HG02571 (cell line): ENCODE data around the gene MAST4.
A peak's percentile ranks its signal among the peaks of the same experiment; 100 is the strongest.

ENCODE experiments used
- ATAC-seq: cut with Tn5 transposase; IDR thresholded peaks from one replicate; pipeline ENCODE4 v1.9.1; 2021; ENCODE audit warnings: mild to moderate bottlenecking, moderate library complexity; ENCODE audit not compliant: unreplicated experiment

Gene MAST4

GRCh38 chr5:66985417-66985816 is 389.2 kb downstream of the MAST4 start:
- no peak for ATAC-seq

- no peak for ATAC-seq
Observed at GRCh38 chr5:66986009-66986408, 389.8 kb downstream of the MAST4 start.

GRCh38 chr5:66986534-66986933 is 390.3 kb downstream of the MAST4 start:
- no peak for ATAC-seq

GRCh38 chr5:66987126-66987525 is 390.9 kb downstream of the MAST4 start:
- ATAC-seq, result no peak

- no peak for ATAC-seq
Observed at GRCh38 chr5:66987540-66987939, 391.3 kb downstream of the MAST4 start.

- no peak for ATAC-seq
Observed at GRCh38 chr5:66987949-66988838, 392.0 kb downstream of the MAST4 start.

GRCh38 chr5:66989286-66989685 is 393.1 kb downstream of the MAST4 start:
- ATAC-seq, result no peak

GRCh38 chr5:66989781-66990180 is 393.6 kb downstream of the MAST4 start:
- no peak for ATAC-seq

- ATAC-seq, result no peak
Observed at GRCh38 chr5:66991746-66992145, 395.6 kb downstream of the MAST4 start.

- ATAC-seq, result no peak
Observed at GRCh38 chr5:66992547-66992946, 396.4 kb downstream of the MAST4 start.

GRCh38 chr5:66993448-66993847 is 397.3 kb downstream of the MAST4 start:
- ATAC-seq, result no peak

GRCh38 chr5:66993882-66994281 is 397.7 kb downstream of the MAST4 start:
- ATAC-seq, result no peak

GRCh38 chr5:66994790-66995189 is 398.6 kb downstream of the MAST4 start:
- no peak for ATAC-seq

- ATAC-seq, result no peak
Observed at GRCh38 chr5:67000794-67001475, 404.7 kb downstream of the MAST4 start.

GRCh38 chr5:67002832-67003684 is 406.9 kb downstream of the MAST4 start:
- ATAC-seq, result no peak

GRCh38 chr5:67003685-67003934 is 407.4 kb downstream of the MAST4 start:
- no peak for ATAC-seq

GRCh38 chr5:67003935-67004729 is 407.9 kb downstream of the MAST4 start:
- peak; percentile 72 for ATAC-seq

- ATAC-seq, result no peak
Observed at GRCh38 chr5:67004730-67005350, 408.6 kb downstream of the MAST4 start.

GRCh38 chr5:67005737-67006499 is 409.7 kb downstream of the MAST4 start:
- no peak for ATAC-seq

GRCh38 chr5:67006500-67006848 is 410.3 kb downstream of the MAST4 start:
- ATAC-seq, result no peak
